ENCODE results near the gene BANF2.

BANF2 gene

GRCh38 chr20:17664025-17664633 is 35.6 kb upstream of the BANF2 start:
- DNase-seq = no peak

GRCh38 chr20:17665756-17666155 is 34.0 kb upstream of the BANF2 start:
- no peak for DNase-seq

- DNase-seq = no peak
Measured at GRCh38 chr20:17666481-17666880, 33.3 kb upstream of the BANF2 start.

- no peak for DNase-seq
Measured at GRCh38 chr20:17667445-17667844, 32.3 kb upstream of the BANF2 start.

GRCh38 chr20:17668432-17668831 is 31.3 kb upstream of the BANF2 start:
- no peak for DNase-seq

GRCh38 chr20:17669306-17669931 is 30.3 kb upstream of the BANF2 start:
- DNase-seq = no peak

- DNase-seq = peak in 1 of 2 donors; percentile 50
Measured at GRCh38 chr20:17671011-17671410, 28.8 kb upstream of the BANF2 start.

- DNase-seq = no peak
Measured at GRCh38 chr20:17671565-17671964, 28.2 kb upstream of the BANF2 start.

GRCh38 chr20:17673084-17673483 is 26.7 kb upstream of the BANF2 start:
- DNase-seq = peak; percentile 47 to 70

GRCh38 chr20:17674722-17675518 is 24.8 kb upstream of the BANF2 start:
- DNase-seq = no peak

GRCh38 chr20:17675519-17676377 is 24.0 kb upstream of the BANF2 start:
- DNase-seq = no peak

- DNase-seq = no peak
Measured at GRCh38 chr20:17676378-17676759, 23.4 kb upstream of the BANF2 start.

- DNase-seq = no peak
Measured at GRCh38 chr20:17676942-17677341, 22.8 kb upstream of the BANF2 start.

GRCh38 chr20:17678295-17678694 is 21.5 kb upstream of the BANF2 start:
- no peak for DNase-seq

- no peak for DNase-seq
Measured at GRCh38 chr20:17678886-17679285, 20.9 kb upstream of the BANF2 start.

GRCh38 chr20:17679941-17680835 is 19.6 kb upstream of the BANF2 start:
- peak; percentile 72 to 84 for DNase-seq

- peak; percentile 74 to 83 for DNase-seq
Measured at GRCh38 chr20:17680836-17681725, 18.7 kb upstream of the BANF2 start.

- DNase-seq = no peak
Measured at GRCh38 chr20:17681726-17682102, 18.1 kb upstream of the BANF2 start.

GRCh38 chr20:17682103-17682888 is 17.5 kb upstream of the BANF2 start, which contains the start of gene RRBP1:
Gene RRBP1, minus strand, starts transcription at chr20:17682242. Its CDS starts 21,735 bp downstream, at chr20:17660507.
- DNase-seq = peak; percentile 98

GRCh38 chr20:17682889-17683198 is 16.9 kb upstream of the BANF2 start:
- DNase-seq = no peak

Data from inflammatory macrophage (primary cell).